ENCODE measurements around the gene ZFR. TPM values are rescaled to one million over a fixed set of nuclear protein-coding genes. Genes with fewer than 3 reads are reported as not detected.

ZFR gene
- total RNA-seq, 1 experiment from 2014 or later: 85.1 TPM

DNA sequence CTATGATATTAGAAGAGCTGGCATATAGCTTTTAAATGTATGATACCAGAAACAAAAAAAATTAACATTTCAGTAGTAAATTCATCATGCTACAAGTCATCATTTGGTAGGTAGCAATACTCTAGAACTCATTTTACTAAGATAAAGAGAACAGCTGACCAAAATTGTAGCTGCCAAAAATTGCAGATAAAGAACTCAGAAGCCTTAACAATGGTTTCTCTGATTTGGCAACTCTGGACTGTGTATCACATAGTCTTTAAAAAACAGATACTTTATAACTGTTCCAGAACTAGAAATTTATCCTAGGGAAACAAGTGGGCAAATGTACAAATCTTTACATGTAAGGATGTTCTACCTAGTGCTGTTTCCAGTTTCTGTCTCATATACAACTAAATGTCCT, 33.9 kb downstream of the ZFR start:
- ATAC-seq: no peak
- BruUV-seq (replicated peaks): no TSS peak
- Histone ChIP-seq H3K36me3 (ENCODE audit: low read depth, low read length) (peaks cover 74% of the 10 kb centered on the region), H3F3A (ENCODE audit: low read length, unreplicated experiment) (no peaks in the 10 kb centered on the region), H3K27me3 (ENCODE audit: low read length) (no peaks in the 10 kb centered on the region), H3K4me2 (ENCODE audit: low read length) (no peak overlapping the region), H3K9me2 (replicated peaks; ENCODE audit: low read length) (no peaks in the 10 kb centered on the region), H4K20me1 (ENCODE audit: low read length) (peaks cover 4% of the 10 kb centered on the region; the same call in 1 of the 2 replicates), H3K9me3 (ENCODE audit: low read length) (no peaks in the 10 kb centered on the region), H3K27ac (ENCODE audit: low read length) (no peak overlapping the region), H3K4me3 (ENCODE audit: low read length) (no peak overlapping the region), H2AFZ (ENCODE audit: low read length) (no peak overlapping the region), H3K9ac (ENCODE audit: low read length) (no peak overlapping the region), H3K79me2 (ENCODE audit: low read length) (peaks cover 9% of the 10 kb centered on the region; the same call in 1 of the 2 replicates), H3K4me1 (ENCODE audit: insufficient read depth, low read length) (no peaks in the 10 kb centered on the region)
- POLR2A ChIA-PET (ENCODE audit: unreplicated experiment): no interaction called here
- intact Hi-C loops (cut with micrococcal nuclease): no loop called here
- DNase-seq: no peak
- CTCF ChIA-PET: no interaction called here
- TF ChIP-seq EZH2phosphoT487 (IDR thresholded peaks at IDR 0.05; ENCODE audit: borderline replicate concordance, low read length) (no peak), EZH2 (IDR thresholded peaks at IDR 0.05; ENCODE audit: low read length, unreplicated experiment) (no peak)
- TF ChIP-seq, protein P1, sequence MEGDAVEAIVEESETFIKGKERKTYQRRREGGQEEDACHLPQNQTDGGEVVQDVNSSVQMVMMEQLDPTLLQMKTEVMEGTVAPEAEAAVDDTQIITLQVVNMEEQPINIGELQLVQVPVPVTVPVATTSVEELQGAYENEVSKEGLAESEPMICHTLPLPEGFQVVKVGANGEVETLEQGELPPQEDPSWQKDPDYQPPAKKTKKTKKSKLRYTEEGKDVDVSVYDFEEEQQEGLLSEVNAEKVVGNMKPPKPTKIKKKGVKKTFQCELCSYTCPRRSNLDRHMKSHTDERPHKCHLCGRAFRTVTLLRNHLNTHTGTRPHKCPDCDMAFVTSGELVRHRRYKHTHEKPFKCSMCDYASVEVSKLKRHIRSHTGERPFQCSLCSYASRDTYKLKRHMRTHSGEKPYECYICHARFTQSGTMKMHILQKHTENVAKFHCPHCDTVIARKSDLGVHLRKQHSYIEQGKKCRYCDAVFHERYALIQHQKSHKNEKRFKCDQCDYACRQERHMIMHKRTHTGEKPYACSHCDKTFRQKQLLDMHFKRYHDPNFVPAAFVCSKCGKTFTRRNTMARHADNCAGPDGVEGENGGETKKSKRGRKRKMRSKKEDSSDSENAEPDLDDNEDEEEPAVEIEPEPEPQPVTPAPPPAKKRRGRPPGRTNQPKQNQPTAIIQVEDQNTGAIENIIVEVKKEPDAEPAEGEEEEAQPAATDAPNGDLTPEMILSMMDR (conservative IDR thresholded peaks at IDR 0.05; ENCODE audit: low read depth, low read length): no peak

DNA sequence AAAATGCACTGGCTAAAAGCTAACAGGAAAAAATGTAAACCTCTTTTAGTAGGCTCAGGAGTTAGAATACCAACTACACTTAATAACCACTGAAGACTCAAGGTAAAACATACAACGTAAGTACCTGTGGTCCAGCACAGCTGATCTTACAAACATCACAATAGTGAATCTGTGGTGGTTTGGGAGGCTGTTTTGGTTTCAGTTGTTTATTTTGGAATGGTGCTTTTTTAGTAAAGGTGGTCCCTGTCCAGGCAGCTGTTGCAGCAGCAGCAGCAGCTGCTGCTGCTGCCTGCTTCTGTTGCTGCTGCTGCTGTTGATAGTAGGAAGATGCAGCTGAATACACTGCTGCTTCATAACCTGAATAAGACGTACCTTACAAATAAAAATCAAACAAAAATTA, 37.9 kb downstream of the ZFR start:
- no peak overlapping the region for H2AFZ ChIP-seq (ENCODE audit: low read length)
- H3K4me3 ChIP-seq (ENCODE audit: low read length): no peak overlapping the region
- H3K79me2 ChIP-seq (ENCODE audit: low read length): peaks cover 5% of the 10 kb centered on the region; the same call in 1 of the 2 replicates
- H3K9me3 ChIP-seq (ENCODE audit: low read length): no peaks in the 10 kb centered on the region
- no peak for ATAC-seq
- H3K4me1 ChIP-seq (ENCODE audit: insufficient read depth, low read length): no peaks in the 10 kb centered on the region
- H3K27me3 ChIP-seq (ENCODE audit: low read length): no peaks in the 10 kb centered on the region
- intact Hi-C loops (cut with micrococcal nuclease): no loop called here
- peaks cover 85% of the 10 kb centered on the region for H3K36me3 ChIP-seq (ENCODE audit: low read depth, low read length)
- ChIA-PET CTCF (no interaction called here), POLR2A (ENCODE audit: unreplicated experiment) (interaction anchor here (0.6 kb wide), 1 partner anchor 620 kb away, joined by 4 read pairs; no protein-coding TSS in a partner anchor)
- no peak for TF ChIP-seq EZH2phosphoT487 (IDR thresholded peaks at IDR 0.05; ENCODE audit: borderline replicate concordance, low read length)
- no peak for TF ChIP-seq EZH2 (IDR thresholded peaks at IDR 0.05; ENCODE audit: low read length, unreplicated experiment)
- TF ChIP-seq, protein P1 (conservative IDR thresholded peaks at IDR 0.05; ENCODE audit: low read depth, low read length): no peak
- BruUV-seq (replicated peaks): no TSS peak
- no peaks in the 10 kb centered on the region for H3F3A ChIP-seq (ENCODE audit: low read length, unreplicated experiment)
- no peak overlapping the region for H3K27ac ChIP-seq (ENCODE audit: low read length)
- DNase-seq: no peak
- H3K9me2 ChIP-seq (replicated peaks; ENCODE audit: low read length): no peaks in the 10 kb centered on the region
- no peak overlapping the region for H3K4me2 ChIP-seq (ENCODE audit: low read length)
- no peaks in the 10 kb centered on the region for H4K20me1 ChIP-seq (ENCODE audit: low read length)
- no peak overlapping the region for H3K9ac ChIP-seq (ENCODE audit: low read length)

DNA sequence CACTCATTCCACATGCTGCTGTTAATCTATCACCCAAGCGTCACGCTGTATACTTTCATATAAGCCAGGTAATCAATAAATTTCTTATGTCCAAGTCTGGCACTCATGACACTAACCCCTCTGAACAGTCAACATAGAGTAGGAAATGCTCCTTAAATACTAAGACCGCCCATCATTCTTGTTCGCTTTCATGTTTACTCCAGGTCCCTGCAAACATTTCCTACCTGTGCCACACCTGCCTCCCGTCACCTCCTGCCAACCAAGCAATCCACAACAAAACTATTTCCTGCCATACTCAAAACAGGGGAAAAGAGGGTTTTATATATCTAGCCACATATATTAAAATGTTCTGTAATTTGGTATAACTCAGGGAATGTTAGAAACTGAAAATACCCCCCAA, 39.0 kb downstream of the ZFR start:
- Histone ChIP-seq H3F3A (ENCODE audit: low read length, unreplicated experiment) (no peaks in the 10 kb centered on the region), H4K20me1 (ENCODE audit: low read length) (no peaks in the 10 kb centered on the region), H3K36me3 (ENCODE audit: low read depth, low read length) (peaks cover 90% of the 10 kb centered on the region), H2AFZ (ENCODE audit: low read length) (no peak overlapping the region), H3K4me3 (ENCODE audit: low read length) (no peak overlapping the region), H3K79me2 (ENCODE audit: low read length) (no peaks in the 10 kb centered on the region), H3K27ac (ENCODE audit: low read length) (no peak overlapping the region), H3K9me3 (ENCODE audit: low read length) (no peaks in the 10 kb centered on the region), H3K4me1 (ENCODE audit: insufficient read depth, low read length) (no peaks in the 10 kb centered on the region), H3K4me2 (ENCODE audit: low read length) (no peak overlapping the region), H3K9ac (ENCODE audit: low read length) (no peak overlapping the region), H3K9me2 (replicated peaks; ENCODE audit: low read length) (no peaks in the 10 kb centered on the region), H3K27me3 (ENCODE audit: low read length) (no peaks in the 10 kb centered on the region)
- TF ChIP-seq EZH2phosphoT487 (IDR thresholded peaks at IDR 0.05; ENCODE audit: borderline replicate concordance, low read length) (no peak), EZH2 (IDR thresholded peaks at IDR 0.05; ENCODE audit: low read length, unreplicated experiment) (no peak)
- TF ChIP-seq, protein P1 (conservative IDR thresholded peaks at IDR 0.05; ENCODE audit: low read depth, low read length): no peak
- intact Hi-C loops (cut with micrococcal nuclease): no loop called here
- ATAC-seq: no peak
- ChIA-PET CTCF (no interaction called here), POLR2A (ENCODE audit: unreplicated experiment) (no interaction called here)
- no TSS peak for BruUV-seq (replicated peaks)
- no peak for DNase-seq
